ENCODE data around the gene TJP3.

The TJP3 gene

GRCh38 chr19:3736106-3736724 lies 28.0 kb downstream of the TJP3 start:
- no peak for TF ChIP-seq CTCF (IDR thresholded peaks at IDR 0.05; ENCODE audit: poor library complexity, severe bottlenecking)
- DNase-seq (ENCODE audit: low spot score) (no peak), ATAC-seq (ENCODE audit: low read depth) (no peak)
- Histone ChIP-seq H3K4me3 (ENCODE audit: severe bottlenecking) (no peak overlapping the region), H3K27me3 (ENCODE audit: insufficient read depth, poor library complexity, severe bottlenecking) (no peaks in the 10 kb centered on the region), H3K9me3 (ENCODE audit: severe bottlenecking) (no peaks in the 10 kb centered on the region), H3K27ac (ENCODE audit: poor library complexity, severe bottlenecking) (no peak overlapping the region), H3K4me1 (ENCODE audit: insufficient read depth, poor library complexity, severe bottlenecking) (no peaks in the 10 kb centered on the region), H3K36me3 (ENCODE audit: low read depth) (no peaks in the 10 kb centered on the region)

GRCh38 chr19:3737487-3738205 lies 29.5 kb downstream of the TJP3 start:
- ATAC-seq (ENCODE audit: low read depth) = no peak
- Histone ChIP-seq H3K27ac (ENCODE audit: poor library complexity, severe bottlenecking) (no peak overlapping the region), H3K36me3 (ENCODE audit: low read depth) (no peaks in the 10 kb centered on the region)

GRCh38 chr19:3738477-3739220 lies 30.5 kb downstream of the TJP3 start:
- no peaks in the 10 kb centered on the region for H3K4me1 ChIP-seq (ENCODE audit: insufficient read depth, poor library complexity, severe bottlenecking)
- H3K4me3 ChIP-seq (ENCODE audit: severe bottlenecking) = no peak overlapping the region
- no peaks in the 10 kb centered on the region for H3K36me3 ChIP-seq (ENCODE audit: low read depth)
- no peak overlapping the region for H3K27ac ChIP-seq (ENCODE audit: poor library complexity, severe bottlenecking)
- no peaks in the 10 kb centered on the region for H3K9me3 ChIP-seq (ENCODE audit: severe bottlenecking)
- H3K27me3 ChIP-seq (ENCODE audit: insufficient read depth, poor library complexity, severe bottlenecking) = no peaks in the 10 kb centered on the region
- ATAC-seq (ENCODE audit: low read depth) (no peak), DNase-seq (ENCODE audit: low spot score) (no peak)
- no peak for TF ChIP-seq CTCF (IDR thresholded peaks at IDR 0.05; ENCODE audit: poor library complexity, severe bottlenecking)

More at GRCh38 chr19:3737487-3738205, 29.5 kb downstream of the TJP3 start:
- Histone ChIP-seq H3K9me3 (ENCODE audit: severe bottlenecking) (no peaks in the 10 kb centered on the region), H3K4me1 (ENCODE audit: insufficient read depth, poor library complexity, severe bottlenecking) (no peaks in the 10 kb centered on the region), H3K4me3 (ENCODE audit: severe bottlenecking) (no peak overlapping the region), H3K27me3 (ENCODE audit: insufficient read depth, poor library complexity, severe bottlenecking) (no peaks in the 10 kb centered on the region)
- no peak for TF ChIP-seq CTCF (IDR thresholded peaks at IDR 0.05; ENCODE audit: poor library complexity, severe bottlenecking)
- no peak for DNase-seq (ENCODE audit: low spot score)

GRCh38 chr19:3740431-3740830 lies 32.2 kb downstream of the TJP3 start:
- Histone ChIP-seq H3K4me1 (ENCODE audit: insufficient read depth, poor library complexity, severe bottlenecking) (no peaks in the 10 kb centered on the region), H3K27me3 (ENCODE audit: insufficient read depth, poor library complexity, severe bottlenecking) (no peaks in the 10 kb centered on the region), H3K36me3 (ENCODE audit: low read depth) (no peaks in the 10 kb centered on the region), H3K27ac (ENCODE audit: poor library complexity, severe bottlenecking) (no peak overlapping the region), H3K4me3 (ENCODE audit: severe bottlenecking) (no peak overlapping the region), H3K9me3 (ENCODE audit: severe bottlenecking) (no peaks in the 10 kb centered on the region)
- ATAC-seq (ENCODE audit: low read depth) (no peak), DNase-seq (ENCODE audit: low spot score) (no peak)
- TF ChIP-seq CTCF (IDR thresholded peaks at IDR 0.05; ENCODE audit: poor library complexity, severe bottlenecking) = no peak
